OCI-LY1 (cell line): Measurements from ENCODE around the gene BTN1A1.

ENCODE experiments used
- EZH2 ChIP-seq: fragments of 200-600 bp; sonication (generic), shearing (Covaris generic); IDR thresholded peaks from 2 replicates; pipeline ENCODE4 v1.8.0; 2017; ENCODE audit warnings: borderline replicate concordance, mixed run types, mild to moderate bottlenecking, antibody characterized with exemption, low read length, moderate library complexity, mixed read lengths
- TF ChIP-seq, protein P1 (sequence below): fragments of 200-600 bp; sonication (generic), shearing (Covaris generic); IDR thresholded peaks from 2 replicates; pipeline ENCODE4 v1.5.1; 2017; ENCODE audit warnings: mild to moderate bottlenecking, antibody characterized with exemption, low read length, moderate library complexity, mixed read lengths

DNA sequence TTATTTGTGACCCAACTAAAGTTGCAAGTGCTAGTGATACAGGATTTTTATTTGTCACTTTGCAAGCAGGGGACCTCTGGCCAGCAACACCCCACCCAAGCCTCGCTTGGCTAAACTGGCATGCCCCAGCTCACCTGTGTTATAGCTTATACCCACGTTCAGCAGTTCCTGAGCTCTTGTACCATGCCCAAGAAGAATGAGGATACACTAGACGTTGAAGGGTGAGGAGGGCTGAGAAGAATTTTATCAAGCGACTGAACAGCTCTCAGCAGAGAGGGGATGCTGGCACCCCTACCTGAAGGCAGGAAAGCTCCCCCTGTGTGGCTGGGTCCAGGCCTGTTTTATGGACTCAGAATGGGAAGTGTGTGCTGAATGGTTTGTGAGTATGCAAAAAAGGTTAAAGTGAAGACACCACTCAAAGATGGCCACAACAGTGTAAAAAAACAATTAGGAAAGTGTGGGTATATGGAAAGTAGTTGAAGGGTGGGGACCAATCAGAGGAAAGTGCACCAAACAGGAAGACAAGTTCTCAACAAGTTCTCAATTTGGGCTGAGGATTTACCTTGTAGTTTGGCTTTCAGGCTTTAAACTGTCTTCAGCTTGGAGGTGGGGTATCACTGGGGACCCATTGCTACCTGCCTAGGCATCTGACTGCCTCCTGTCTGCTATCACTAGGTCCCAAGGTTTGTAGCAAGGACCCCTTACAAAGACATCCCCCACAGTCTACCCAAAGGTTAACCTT lies 27.4 kb upstream of the BTN1A1 start:
- TF ChIP-seq, protein P1, sequence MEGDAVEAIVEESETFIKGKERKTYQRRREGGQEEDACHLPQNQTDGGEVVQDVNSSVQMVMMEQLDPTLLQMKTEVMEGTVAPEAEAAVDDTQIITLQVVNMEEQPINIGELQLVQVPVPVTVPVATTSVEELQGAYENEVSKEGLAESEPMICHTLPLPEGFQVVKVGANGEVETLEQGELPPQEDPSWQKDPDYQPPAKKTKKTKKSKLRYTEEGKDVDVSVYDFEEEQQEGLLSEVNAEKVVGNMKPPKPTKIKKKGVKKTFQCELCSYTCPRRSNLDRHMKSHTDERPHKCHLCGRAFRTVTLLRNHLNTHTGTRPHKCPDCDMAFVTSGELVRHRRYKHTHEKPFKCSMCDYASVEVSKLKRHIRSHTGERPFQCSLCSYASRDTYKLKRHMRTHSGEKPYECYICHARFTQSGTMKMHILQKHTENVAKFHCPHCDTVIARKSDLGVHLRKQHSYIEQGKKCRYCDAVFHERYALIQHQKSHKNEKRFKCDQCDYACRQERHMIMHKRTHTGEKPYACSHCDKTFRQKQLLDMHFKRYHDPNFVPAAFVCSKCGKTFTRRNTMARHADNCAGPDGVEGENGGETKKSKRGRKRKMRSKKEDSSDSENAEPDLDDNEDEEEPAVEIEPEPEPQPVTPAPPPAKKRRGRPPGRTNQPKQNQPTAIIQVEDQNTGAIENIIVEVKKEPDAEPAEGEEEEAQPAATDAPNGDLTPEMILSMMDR, result no peak
- no peak for TF ChIP-seq EZH2
